ENCODE results near the gene POMT2.

POMT2 gene

DNA sequence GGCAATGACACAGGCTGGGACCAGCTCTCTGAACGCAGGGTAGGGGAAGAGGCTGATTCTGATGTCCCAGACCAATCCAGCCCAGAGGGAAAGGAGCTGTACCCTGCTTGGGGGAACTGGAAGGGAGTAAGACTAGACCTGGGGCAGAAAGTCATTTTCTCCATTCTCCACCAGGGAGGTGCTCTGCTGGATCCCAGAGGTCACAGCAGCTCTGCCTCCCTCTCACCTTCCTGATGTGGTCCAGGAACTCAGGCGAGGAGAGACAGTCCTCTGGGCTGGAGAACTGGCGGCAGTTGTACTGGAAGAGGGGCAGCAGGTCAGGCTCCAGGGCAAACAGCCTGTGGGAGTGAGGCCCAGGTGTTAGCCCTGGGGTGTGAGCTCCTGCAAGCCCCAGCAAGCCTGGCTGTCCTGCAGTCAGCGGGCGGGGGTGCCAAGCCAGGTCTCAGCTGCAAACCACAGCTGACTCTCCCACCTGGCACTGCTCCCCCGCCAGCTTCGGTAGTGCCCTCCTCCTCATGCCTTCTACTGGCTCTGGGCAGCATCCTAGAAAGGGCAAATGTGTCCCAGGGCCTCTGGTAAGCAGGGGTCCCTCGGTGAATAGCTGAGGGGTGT lies 51.6 kb downstream of the POMT2 start:
- DNase-seq (ENCODE audit: low read depth in 4 of 4, low spot score in 1 of 4) = no peak

DNA sequence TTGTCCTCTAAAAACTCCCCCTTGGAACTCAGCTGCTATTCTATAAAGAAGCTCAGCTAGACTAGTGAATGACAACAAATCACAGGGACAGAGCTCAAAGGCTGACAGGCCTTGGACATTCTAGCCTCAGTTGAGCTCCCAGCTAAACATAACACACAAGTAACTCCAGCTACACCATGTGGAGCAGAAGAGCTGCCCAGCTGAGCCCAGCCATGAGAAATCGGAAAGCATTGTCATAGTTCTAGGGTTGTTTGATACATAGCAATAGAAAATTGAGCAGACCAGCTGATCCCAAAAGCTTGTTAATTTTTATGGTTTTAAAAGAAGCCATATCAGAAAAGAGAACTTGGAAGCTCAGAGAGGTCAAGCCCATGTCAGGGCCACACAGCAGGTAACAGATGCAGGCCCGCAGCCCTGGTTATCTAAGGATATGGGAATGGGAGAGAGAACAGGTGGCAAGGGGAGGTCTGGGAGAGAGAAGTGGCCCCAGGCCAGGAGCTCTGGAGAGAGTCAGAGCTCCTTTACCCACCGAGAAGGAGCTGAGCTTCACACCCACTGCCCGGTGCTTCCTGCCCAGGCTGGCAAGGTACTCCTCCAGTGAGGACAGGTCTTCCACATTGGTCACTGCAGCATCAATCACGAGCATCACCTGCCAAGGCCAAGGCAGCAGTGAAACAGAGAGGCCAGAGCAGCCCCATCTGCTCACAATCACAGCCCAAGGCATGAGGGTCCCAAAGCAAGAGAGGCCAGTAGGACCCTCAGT lies 52.6 kb downstream of the POMT2 start:
- no peak for DNase-seq (ENCODE audit: low read depth in 4 of 4, low spot score in 1 of 4)

DNA sequence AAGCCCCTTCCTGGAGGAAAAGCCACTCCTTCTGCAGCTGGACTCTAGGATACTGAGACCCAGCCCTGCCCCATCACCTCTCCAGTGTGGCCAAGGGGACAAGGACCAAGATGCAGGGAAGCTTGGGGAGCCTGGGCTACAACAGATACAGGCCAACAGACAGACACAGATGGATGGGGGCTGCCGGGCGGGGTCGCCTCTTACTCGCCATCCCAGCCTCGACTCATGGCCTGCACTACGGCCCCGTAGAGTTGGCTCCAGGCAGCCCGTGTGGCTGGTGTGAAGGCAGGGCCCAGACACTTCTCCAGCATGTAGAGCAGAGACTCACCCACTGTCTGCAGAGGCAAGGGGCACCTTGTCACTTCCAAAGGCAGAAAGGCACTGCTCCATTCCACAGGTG lies 54.3 kb downstream of the POMT2 start:
- no peak for DNase-seq (ENCODE audit: low read depth in 4 of 4, low spot score in 1 of 4)

DNA sequence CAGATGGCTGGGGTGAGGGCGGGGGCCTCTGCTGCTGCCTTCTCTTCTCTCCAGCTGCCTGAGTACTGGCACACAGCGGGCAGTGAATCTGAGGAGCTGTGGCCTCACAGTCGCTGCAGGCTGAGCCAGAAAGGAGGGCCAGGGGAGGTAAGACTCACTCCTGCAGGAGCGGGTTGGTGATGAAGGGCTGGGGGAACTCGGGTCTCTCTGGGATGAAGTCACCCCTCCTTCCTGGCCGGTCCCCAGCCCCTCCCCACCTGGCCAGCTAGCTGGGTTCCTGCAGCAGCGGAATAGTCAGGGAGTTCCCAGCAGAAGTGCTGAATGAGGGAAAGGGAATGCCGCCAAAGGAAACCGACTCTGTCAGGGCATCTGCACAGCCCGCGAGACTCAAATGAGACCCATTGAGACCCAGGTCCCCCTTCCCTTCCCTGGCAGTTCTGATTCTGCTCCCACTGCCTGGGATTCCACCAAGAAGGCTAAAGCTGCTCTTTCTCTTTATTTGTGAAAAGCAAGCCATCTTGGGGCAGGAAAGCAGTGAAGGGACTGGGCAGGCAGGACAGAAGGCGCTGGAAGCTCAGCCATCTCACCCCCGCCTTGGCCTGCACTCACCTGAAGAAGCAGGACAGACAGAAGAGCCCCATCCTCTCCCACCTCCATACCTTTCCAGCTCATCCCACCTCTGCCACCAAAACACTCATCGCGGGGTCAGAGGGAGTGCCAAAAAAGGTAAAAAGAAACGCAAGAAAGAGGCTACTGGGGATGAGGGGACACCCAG lies 54.9 kb downstream of the POMT2 start:
- no peak for DNase-seq (ENCODE audit: low read depth in 4 of 4, low spot score in 1 of 4)

DNA sequence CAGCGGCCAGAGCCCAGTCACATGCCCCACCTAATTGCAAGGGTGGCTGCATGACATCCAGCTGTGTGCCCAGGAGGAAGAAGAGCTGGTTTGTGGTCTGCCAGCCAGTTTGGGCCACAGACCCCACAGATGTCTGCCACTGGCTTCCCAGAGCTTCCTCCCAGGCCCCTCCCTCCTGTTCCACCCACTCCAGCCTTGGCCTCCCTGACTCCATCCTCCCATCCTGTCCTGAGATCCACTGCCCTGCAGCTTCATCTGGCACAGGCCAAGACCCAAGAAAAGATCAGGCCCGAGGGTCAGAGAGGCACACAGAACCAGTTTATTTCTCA lies 55.5 kb downstream of the POMT2 start:
- DNase-seq (ENCODE audit: low read depth in 4 of 4, low spot score in 1 of 4) = no peak

DNA sequence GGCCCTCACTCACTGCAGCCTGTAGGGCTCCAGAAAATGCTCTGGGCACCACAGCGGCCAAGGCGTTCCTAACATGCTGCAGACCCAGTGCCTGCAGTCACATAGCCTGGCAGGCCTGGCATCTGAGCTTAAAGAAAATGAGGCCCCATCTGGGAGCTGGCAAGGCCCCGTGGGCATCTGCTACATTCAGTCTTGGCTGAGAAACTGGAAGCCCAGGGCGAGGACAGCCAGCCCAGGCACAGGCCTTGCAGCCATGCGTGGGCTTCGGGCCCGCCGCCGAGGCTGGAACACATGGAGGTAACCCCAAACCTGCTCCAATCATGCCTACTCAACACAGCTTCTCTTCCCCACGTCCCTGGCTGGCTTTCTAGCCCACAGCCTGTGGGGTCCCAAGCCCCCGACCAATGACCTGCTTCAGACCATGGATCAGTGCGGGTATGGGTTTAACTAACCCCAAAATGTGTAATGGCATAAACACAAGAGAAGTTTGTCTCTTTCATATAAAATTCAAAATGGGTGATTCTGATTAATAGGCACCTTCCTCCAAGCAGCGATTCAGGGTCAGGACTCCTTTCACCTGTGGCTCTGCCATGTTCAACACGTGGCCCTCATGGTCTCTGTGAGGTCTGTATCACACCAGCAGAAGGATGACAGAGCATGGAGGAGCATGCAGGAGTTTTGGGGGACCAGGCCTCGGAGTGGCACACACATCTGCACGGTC lies 56.1 kb downstream of the POMT2 start:
- no peak for DNase-seq (ENCODE audit: low read depth in 4 of 4, low spot score in 1 of 4)

DNA sequence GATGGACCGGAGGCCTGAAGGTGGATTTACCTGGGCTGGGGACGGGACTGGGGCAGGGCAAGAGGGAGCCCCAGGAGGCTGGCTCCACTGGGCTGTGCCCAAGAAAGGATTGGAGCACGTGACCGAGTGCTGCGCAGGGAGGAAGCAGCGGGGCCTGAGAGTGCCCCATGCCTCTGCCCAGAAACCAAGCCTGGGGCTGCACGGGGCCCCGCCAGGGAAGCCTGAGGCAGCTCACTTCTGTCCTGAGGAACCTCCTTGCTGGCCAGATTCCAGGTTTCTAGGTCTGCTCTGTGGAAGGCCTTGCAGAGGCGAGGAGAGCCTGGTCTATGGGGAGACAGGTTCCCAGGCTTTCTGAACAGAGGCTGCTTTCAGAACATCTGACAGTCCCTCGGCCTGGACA lies 60.1 kb downstream of the POMT2 start:
- DNase-seq (ENCODE audit: low read depth in 4 of 4, low spot score in 1 of 4) = no peak

DNA sequence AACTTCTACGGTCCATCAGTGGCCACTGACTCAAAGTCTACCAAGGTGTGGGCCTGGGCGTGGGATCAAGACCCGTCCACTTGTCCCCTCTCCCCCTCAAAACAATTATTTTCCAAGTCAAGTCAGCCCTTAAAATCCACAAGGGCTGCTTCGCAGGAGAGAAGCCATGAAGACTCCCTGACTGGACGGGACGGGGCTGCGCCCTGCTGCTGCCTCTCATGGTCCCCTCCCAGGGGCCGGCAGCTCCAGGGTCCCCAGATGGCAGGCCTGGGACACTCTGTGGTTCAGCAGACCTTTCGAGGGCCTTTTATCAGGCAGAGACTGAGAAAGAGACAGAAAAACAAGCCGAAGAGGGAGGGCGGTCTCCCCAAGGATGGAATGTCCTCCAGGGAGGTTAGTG lies 60.5 kb downstream of the POMT2 start:
- no peak for DNase-seq (ENCODE audit: low read depth in 4 of 4, low spot score in 1 of 4)

DNA sequence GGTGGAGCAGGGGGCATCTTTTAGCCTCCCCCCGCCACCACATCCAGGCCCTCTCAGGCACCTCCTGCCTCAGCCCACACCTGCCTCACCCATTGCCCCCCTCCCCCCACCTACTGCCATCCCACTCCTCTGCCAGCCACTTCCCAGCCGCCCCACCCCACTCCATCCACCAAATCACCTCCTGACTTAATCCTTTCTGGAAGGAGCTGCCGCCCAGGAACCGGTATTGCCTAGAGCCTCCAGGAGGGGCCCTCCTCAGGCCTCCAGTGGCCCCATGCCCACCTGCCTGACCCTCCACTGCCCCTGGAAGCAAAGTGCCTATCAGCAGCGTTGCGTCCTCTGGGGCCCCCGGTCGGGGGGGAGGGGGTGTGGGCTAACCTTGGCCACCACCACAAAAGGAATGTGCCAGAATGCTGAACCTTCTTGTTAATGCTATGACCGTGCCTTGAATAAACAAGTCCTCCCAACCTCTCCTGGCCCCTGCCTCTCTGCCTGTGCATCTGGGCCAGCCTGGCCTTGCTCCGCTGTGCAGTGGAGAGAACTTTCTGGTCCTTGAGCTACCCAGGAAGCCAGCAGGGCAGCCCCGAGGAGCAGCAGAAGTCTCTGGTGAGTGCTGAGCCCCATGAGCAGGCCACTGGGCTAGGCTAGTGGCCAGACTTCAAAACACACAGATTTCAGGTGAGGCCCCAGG lies 61.5 kb downstream of the POMT2 start:
- no peak for DNase-seq (ENCODE audit: low read depth in 4 of 4, low spot score in 1 of 4)

DNA sequence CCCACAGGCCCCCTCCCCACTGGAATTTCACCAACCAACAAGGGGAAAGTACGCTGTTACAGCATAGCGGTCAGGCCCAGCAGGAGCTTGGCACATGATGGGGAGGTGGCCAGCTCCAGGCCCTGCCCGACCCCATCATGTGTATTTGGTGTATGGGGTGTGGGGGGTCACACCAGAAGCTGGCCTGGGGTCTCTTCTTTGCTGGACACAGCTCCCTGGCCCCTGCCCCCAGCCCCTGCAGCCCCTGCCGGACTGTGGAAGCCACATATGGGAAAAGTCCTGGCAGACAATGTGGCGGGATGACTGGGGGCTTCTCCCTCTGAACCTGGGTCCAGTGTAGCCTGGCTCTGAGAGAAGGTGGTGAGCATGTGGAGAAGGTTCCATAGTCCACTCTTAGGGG lies 62.1 kb downstream of the POMT2 start:
- DNase-seq (ENCODE audit: low read depth in 4 of 4, low spot score in 1 of 4) = no peak

DNA sequence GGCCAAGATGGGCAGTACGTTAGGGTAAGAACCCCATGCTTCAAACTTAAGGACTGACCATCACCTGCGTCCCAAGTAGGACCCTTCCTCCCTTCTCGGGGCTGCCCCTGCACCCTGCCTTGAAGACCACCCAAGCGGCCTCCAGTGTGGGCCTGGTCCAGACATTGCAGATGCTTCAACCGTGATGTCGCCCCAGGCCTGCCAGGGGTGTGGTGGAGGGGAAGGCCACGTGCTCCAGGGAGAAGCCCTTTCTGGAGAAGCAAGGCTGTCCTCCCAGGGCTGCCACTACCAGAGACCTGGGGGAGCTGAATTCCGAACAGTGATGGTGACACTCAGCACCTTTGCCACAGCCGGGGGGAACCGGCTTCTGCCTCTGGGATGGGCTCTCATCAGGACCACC lies 63.0 kb downstream of the POMT2 start:
- no peak for DNase-seq (ENCODE audit: low read depth in 4 of 4, low spot score in 1 of 4)

DNA sequence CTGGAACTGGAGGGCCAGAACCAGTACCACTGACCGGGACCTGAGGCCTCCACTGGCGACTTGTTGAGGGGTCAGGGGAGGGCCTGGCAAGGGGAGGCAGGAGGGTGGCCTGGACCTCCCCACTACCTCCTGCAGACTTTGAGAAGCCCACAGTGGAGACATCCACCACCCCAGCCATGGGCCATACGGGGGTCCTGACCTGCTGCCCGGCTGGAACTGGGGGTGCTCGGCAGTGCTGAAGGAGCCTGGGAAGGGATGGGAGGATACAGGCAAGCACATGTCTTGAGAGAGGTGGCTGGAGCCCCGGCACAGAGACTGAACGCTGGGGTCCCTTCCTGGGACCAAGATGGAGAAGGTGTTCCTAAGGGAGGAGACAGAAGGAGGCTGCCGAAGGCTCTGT lies 64.0 kb downstream of the POMT2 start:
- DNase-seq (ENCODE audit: low read depth in 4 of 4, low spot score in 1 of 4) = no peak

DNA sequence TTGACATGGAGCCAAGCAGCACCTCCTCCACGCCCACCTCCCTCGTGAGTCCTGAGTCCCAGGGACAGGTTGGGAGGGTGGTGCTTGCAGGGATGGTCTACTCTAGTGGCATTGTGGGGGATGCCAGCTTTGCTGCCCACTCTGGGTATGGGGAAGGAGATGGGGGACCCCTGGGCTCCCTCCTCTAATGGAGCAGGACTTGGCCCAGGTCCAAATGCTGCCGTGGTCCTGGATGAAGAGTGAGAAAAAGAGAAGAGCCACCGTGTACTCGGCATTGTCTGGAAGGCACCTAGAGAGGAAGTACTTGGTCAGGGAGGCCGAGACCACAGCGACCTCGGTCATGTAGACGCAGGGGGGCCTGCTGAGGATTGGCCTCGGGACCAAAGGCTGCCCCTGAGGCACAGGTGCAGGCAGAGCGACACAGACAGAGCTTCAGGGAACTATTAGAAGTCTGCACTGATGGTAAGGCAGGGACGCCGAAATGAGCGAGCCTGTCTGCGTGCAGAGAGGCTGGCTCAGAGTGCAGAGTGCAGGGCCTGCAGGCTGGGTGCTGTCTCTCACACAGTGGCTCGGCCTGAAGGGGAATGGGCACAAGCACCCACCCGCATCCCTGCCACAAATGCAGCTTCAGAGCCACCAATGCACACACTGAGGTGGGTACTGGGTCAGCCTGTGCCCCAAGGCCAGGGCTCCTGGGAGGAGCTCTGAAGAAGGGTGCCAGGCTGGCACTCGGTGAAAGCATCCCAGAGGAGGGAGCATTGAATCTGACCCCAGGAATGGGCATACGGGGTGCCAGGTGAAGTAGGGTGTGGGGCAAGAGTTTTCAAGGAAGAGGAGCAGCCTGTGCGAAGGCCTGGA lies 67.1 kb downstream of the POMT2 start:
- DNase-seq (ENCODE audit: low read depth in 4 of 4, low spot score in 1 of 4) = no peak

DNA sequence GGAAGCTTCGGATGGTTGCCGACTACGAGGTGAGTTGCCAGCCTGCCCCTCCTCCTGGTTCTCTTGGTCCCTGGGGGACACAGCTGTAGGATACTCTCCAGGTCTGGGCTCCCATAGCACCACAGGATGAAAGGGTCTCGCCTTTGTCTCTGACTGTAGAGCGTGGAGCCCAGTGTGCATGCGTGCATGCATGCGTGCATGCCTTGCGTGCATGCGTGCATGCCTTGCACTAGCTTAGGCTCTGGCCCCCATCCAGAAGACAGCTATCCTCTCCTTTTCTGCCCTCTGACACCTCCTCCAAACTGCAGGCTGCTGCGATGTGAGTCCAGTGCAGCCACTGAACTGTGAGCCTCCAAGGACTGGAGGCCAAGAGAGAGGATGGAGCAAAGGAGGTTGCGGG lies 68.8 kb downstream of the POMT2 start:
- DNase-seq (ENCODE audit: low read depth in 4 of 4, low spot score in 1 of 4) = no peak

DNA sequence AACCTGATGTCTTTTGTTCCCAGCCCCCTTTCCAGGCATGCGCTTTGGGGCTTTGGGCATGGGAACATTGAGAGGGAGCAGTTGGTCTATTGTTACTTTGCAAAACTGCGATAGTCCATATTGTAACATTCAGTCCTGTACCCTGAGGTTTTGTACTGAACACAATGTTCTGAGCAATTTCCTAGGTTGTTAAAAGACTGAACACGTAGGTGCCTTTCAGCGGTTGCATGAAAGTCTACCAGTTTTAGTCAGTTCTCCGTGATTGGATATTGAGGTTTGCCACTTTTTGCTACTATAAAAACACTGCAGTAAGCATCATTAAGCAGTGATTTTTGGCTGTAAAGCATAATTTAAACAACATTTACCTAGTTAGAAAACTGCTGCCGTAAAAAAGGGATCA lies 69.8 kb downstream of the POMT2 start:
- DNase-seq (ENCODE audit: low read depth in 4 of 4, low spot score in 1 of 4) = no peak

DNA sequence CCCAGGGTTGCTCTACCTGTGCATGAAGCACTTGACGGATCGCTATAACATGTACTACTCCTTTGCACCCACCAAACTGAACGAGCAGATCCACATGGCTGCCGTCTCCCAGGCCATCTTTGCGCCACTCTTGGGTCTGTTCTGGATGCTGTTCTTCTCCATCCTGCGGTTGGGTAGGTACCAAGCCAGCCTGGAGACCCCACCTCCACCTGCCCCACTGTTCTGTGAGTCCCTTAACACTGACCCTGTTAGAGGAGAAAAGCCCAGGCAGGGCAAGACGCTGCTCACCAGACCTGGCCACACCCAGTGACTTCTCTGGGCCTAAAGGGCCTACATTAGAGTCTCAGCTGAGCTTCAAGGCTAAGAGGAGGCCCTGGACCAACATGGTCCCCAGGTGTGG lies 71.4 kb downstream of the POMT2 start:
- no peak for DNase-seq (ENCODE audit: low read depth in 4 of 4, low spot score in 1 of 4)

DNA sequence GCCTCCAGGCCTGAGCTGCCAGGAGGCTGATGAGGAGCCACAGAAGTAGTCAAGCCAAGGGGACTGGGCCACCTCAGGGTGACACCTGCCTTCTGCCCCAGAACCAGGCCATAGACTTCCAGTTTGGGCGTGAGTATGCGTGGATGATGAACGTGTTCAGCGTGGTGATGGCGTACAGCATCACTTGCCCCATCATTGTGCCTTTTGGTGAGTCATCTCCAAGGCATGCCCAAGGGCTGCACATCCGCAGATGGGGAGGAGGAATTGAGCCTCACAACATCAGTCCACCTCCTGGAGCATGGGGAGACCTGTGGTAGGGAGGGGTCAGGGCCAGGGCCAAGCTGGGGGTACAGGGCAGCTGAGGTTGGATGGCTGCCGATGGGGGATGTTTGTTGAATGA lies 72.0 kb downstream of the POMT2 start:
- no peak for DNase-seq (ENCODE audit: low read depth in 4 of 4, low spot score in 1 of 4)

DNA sequence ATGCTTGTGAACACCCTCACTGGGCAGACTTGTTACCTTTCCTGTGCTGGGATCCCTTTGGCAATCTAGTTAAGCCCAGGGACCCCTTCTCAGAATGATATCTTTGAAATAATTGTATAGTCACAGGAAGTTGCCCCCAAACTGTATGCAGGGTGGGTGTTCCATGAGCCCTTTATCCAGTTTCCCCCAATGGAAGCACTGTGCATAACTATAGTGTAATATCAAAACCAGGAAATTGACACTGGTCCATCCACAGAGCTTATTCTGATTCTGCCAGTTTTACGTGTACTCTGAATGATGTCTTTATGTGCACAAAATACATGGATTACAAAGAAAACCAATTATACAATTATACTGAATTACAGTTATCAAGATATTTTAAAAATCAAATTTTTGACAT lies 73.9 kb downstream of the POMT2 start:
- DNase-seq (ENCODE audit: low read depth in 4 of 4, low spot score in 1 of 4) = no peak

DNA sequence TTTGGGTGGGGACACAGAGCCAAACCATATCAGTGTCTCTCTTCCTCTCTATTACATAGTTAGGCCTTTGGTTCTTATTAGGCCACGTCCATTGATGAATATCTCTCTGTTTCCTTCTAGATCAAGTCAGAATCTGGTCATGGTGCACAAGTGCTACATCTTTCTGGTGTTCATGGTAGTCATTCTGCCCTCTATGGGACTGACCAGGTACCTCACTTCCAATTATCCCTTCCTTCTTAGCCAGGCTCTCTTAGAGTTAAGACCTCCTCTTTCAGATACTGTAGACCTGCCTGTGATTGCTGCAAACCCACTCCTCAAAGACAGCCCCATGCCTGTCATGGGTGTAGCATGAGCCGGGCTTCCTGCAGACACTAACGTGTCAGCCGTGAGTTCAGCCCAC lies 74.9 kb downstream of the POMT2 start:
- DNase-seq (ENCODE audit: low read depth in 4 of 4, low spot score in 1 of 4) = no peak

DNA sequence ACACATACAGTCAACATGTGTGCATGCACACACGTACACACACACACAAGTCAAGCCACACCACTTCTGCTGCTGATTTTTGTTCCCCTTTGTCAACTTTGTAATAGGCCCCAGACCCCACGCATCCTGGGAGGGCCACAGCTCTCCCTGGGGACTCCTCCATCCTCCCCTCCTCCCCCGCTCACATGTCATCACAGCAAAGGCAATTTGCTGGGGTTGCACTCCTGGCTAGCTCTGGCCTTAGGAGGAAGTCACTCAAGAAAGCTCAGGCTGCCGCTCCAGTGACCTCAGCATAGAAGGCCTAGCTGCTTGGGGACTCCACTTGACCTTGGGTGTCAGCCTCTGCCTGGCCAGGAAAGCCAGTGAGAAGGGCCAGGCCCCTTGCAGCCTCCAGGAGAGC lies 76.8 kb downstream of the POMT2 start:
- DNase-seq (ENCODE audit: low read depth in 4 of 4, low spot score in 1 of 4) = no peak

Measured in stimulated activated CD4-positive, alpha-beta T cell treated with anti-CD3 and anti-CD28 coated beads, Interleukin-1b, Interleukin-23, amount 100 ng/mL, for 24 hours (primary cell).